Epithelial cell of esophagus (primary cell): ENCODE data around the gene CCDC88A.
"Not testable (repeated sequence)": the region's sequence is repeated elsewhere in the genome, so short reads cannot be mapped to it uniquely, and the experiment has no call there.

ENCODE experiments used
- DNase-seq: peaks from one replicate; pipeline ENCODE4 v3.0.0; 2010; ENCODE audit warnings: low read depth
- H3K4me3 ChIP-seq: 2 replicates; pipeline ENCODE4 v1.5.1; 2011; ENCODE audit warnings: mild to moderate bottlenecking, low read length, control low read depth
- CTCF ChIP-seq: IDR thresholded peaks from 2 replicates; pipeline ENCODE4 v1.5.1; 2011; ENCODE audit warnings: low read depth, mild to moderate bottlenecking, low read length, control low read depth, inconsistent platforms; ENCODE audit not compliant: insufficient read depth; ENCODE audit errors: missing control alignments

CCDC88A gene

GRCh38 chr2:55245411-55245810 lies 174.2 kb downstream of the CCDC88A start:
- H3K4me3 ChIP-seq, result no peak overlapping the region
- DNase-seq, result no peak
- TF ChIP-seq CTCF, result no peak

- no peak for TF ChIP-seq CTCF
- no peak overlapping the region for H3K4me3 ChIP-seq
- DNase-seq, result no peak
These were observed 177.0 kb downstream of the CCDC88A start for GRCh38 chr2:55242617-55243016.

GRCh38 chr2:55241582-55241981 lies 178.1 kb downstream of the CCDC88A start:
- DNase-seq, H3K4me3 ChIP-seq: not testable (repeated sequence)

GRCh38 chr2:55239656-55240222 lies 179.9 kb downstream of the CCDC88A start:
- DNase-seq, result no peak
- no peak overlapping the region for H3K4me3 ChIP-seq
- no peak for TF ChIP-seq CTCF
